HepG2 (cell line): ENCODE data around the gene MKRN3. TPM values are rescaled to one million over a fixed set of nuclear protein-coding genes. Genes with fewer than 3 reads are reported as not detected.

ENCODE experiments used
- ARNT ChIP-seq: fragments of 450-650 bp; IDR thresholded peaks from 2 replicates; pipeline ENCODE4 v1.6.1; 2017
- ETV5 ChIP-seq: IDR thresholded peaks from 2 replicates; pipeline ENCODE4 v1.6.1; 2018; ENCODE audit warnings: missing biosample characterization, missing genetic modification reagents, inconsistent platforms, borderline replicate concordance
- GABPA ChIP-seq, 2 experiments: IDR thresholded peaks; 2 replicates each; pipeline ENCODE4 v1.6.1; 2011 to 2016; ENCODE audit warnings: low read depth in 2 of 2, low read length in 1 of 2, missing biosample characterization in 1 of 2, missing genetic modification characterization in 1 of 2
- KIAA2018 ChIP-seq: sonication (generic); formaldehyde crosslinking; IDR thresholded peaks from 2 replicates; pipeline ENCODE4 v1.5.0; 2020; ENCODE audit warnings: mild to moderate bottlenecking, missing genetic modification reagents, borderline replicate concordance
- MNT ChIP-seq: fragments of 450-650 bp; IDR thresholded peaks from 2 replicates; pipeline ENCODE4 v1.6.1; 2016
- NAIF1 ChIP-seq: sonication (generic); formaldehyde crosslinking; IDR thresholded peaks from 2 replicates; pipeline ENCODE4 v1.5.0; 2020; ENCODE audit warnings: mild to moderate bottlenecking, missing genetic modification reagents, borderline replicate concordance
- NFYB ChIP-seq: sonication (generic); formaldehyde crosslinking; IDR thresholded peaks from 2 replicates; pipeline ENCODE4 v1.4.0; 2020; ENCODE audit warnings: missing genetic modification reagents
- PCBP1 ChIP-seq: fragments of 200-400 bp; formaldehyde crosslinking; IDR thresholded peaks from 2 replicates; pipeline ENCODE4 v1.6.1; 2017; ENCODE audit warnings: mild to moderate bottlenecking, low read depth, low read length, borderline replicate concordance
- POLR2G ChIP-seq: fragments of 200-400 bp; formaldehyde crosslinking; IDR thresholded peaks from 2 replicates; pipeline ENCODE4 v1.6.1; 2018; ENCODE audit warnings: mild to moderate bottlenecking, low read depth, low read length, moderate library complexity
- RARG ChIP-seq: sonication (generic); formaldehyde crosslinking; IDR thresholded peaks from 2 replicates; pipeline ENCODE4 v1.4.0; 2020; ENCODE audit warnings: low read depth, mild to moderate bottlenecking, missing genetic modification reagents
- SAP130 ChIP-seq: IDR thresholded peaks from 2 replicates; pipeline ENCODE4 v1.6.1; 2016; ENCODE audit warnings: low read depth
- TFDP1 ChIP-seq: IDR thresholded peaks from 2 replicates; pipeline ENCODE4 v1.6.1; 2016; ENCODE audit warnings: missing compliant biosample characterization, missing genetic modification reagents, borderline replicate concordance
- ZNF513 ChIP-seq: sonication (generic); formaldehyde crosslinking; conservative IDR thresholded peaks from 2 replicates; pipeline ENCODE4 v1.5.0; 2020; ENCODE audit warnings: missing genetic modification reagents
- ZNF691 ChIP-seq: sonication (generic); formaldehyde crosslinking; IDR thresholded peaks from 2 replicates; pipeline ENCODE4 v1.4.0; 2020; ENCODE audit warnings: missing genetic modification reagents, low read depth, mild to moderate bottlenecking, borderline replicate concordance
- polyA plus RNA-seq, 8 experiments: library from polyadenylated mRNA; depleted of rRNA in 3 of 8; stranded (reverse) in 7 of 8; unstranded in 1 of 8; fragments of >200 nt; fragmentation: Illumina TruSeq in 4 of 8; extraction: Trizol in 4 of 8; gene quantifications; 2 replicates each; pipeline versions ENCODE4 v1.2.1 to v1.2.3, GENCODE V29; 2011 to 2016; ENCODE audit warnings: low read depth in 4 of 8, missing spikeins in 1 of 8, mixed read lengths in 1 of 8; ENCODE audit not compliant: insufficient read depth in 1 of 8
- total RNA-seq, 5 experiments: library from RNA; depleted of rRNA; stranded (reverse); fragments of >200 nt; fragmentation: Illumina TruSeq; extraction: Trizol; gene quantifications; 2 replicates each; pipeline ENCODE4 v1.2.3, GENCODE V29; 2016; ENCODE audit warnings: low read depth in 1 of 5

MKRN3 gene
- total and polyA plus RNA-seq, 2 of the 13 experiments (the other 11 are each of a cell fraction or from before 2014, with no cell fraction given): 2.4 to 5.2 TPM

- TF ChIP-seq ETV5 (CRISPR knock-in tag) (peak; percentile 19; the same call in 1 of the 2 replicates), NAIF1 (CRISPR knock-in tag) (no peak), KIAA2018 (CRISPR knock-in tag) (no peak), ARNT (no peak), RARG (CRISPR knock-in tag) (no peak), PCBP1 (0 out of 2 replicates have a peak, but pooled peaks have one; percentile 23), GABPA (IDR thresholded peaks at IDR 0.05; ENCODE audit: low read depth, low read length) (0 out of 2 replicates have a peak, but pooled peaks have one; percentile 23), GABPA (CRISPR knock-in tag; IDR thresholded peaks at IDR 0.05; ENCODE audit: low read depth) (peak; percentile 81), POLR2G (peak; percentile 89), ZNF691 (CRISPR knock-in tag) (no peak), ZNF513 (CRISPR knock-in tag) (no peak), NFYB (CRISPR knock-in tag) (0 out of 2 replicates have a peak, but pooled peaks have one; percentile 43), MNT (no peak), TFDP1 (0 out of 2 replicates have a peak, but pooled peaks have one; percentile 30), SAP130 (peak; percentile 31; the same call in 1 of the 2 replicates)
Measured at GRCh38 chr15:23566071-23566554, 639 bp downstream of the MKRN3 start (continued).
